HFFc6 (cell line): Measurements from ENCODE around the gene ORMDL3. TPM values are rescaled to one million over a fixed set of nuclear protein-coding genes. Genes with fewer than 3 reads are reported as not detected.

ENCODE experiments used
- DNase-seq: peaks from one replicate; pipeline ENCODE4 v3.0.0-alpha.2; 2018
- H3K27ac Mint-ChIP-seq: 2 replicates; pipeline ENCODE4 v1.8.0; 2020; ENCODE audit warnings: mild to moderate bottlenecking, mixed read lengths
- H3K27me3 Mint-ChIP-seq: 2 replicates; pipeline ENCODE4 v1.8.0; 2021; ENCODE audit warnings: mild to moderate bottlenecking, moderate library complexity, mixed read lengths; ENCODE audit not compliant: insufficient read depth
- H3K36me3 Mint-ChIP-seq: 2 replicates; pipeline ENCODE4 v1.8.0; 2021; ENCODE audit warnings: low read depth, mixed read lengths
- H3K4me1 Mint-ChIP-seq: 2 replicates; pipeline ENCODE4 v1.8.0; 2020; ENCODE audit warnings: low read depth, mixed read lengths
- H3K4me3 Mint-ChIP-seq: 2 replicates; pipeline ENCODE4 v1.8.0; 2020; ENCODE audit warnings: mild to moderate bottlenecking, moderate library complexity, mixed read lengths
- H3K9me3 Mint-ChIP-seq: 2 replicates; pipeline ENCODE4 v1.8.0; 2020; ENCODE audit warnings: mild to moderate bottlenecking, mixed read lengths
- CTCF ChIP-seq: fragments of 200-600 bp; sonication (generic); IDR thresholded peaks from 2 replicates; pipeline ENCODE4 v1.5.0; 2021; ENCODE audit warnings: antibody characterized with exemption, mild to moderate bottlenecking
- total RNA-seq, 6 experiments: library from RNA; stranded (reverse); fragmentation: NEBNext Ultra II Directional; extraction: Animal tissue kit (Norgen Biotek cat#: 25700); gene quantifications; 2 replicates in 1 of 6; 3 replicates in 5 of 6; pipeline ENCODE4 v1.2.3, GENCODE V29; 2021

Gene ORMDL3
- total RNA-seq, 6 experiments from 2014 or later: 39.0 to 63.9 (median 49.9) TPM

- H3K36me3 Mint-ChIP-seq: no peaks in the 10 kb centered on the region
- H3K4me1 Mint-ChIP-seq: peaks cover 20% of the 10 kb centered on the region
- peaks cover 6% of the 10 kb centered on the region; the same call in 1 of the 2 replicates for H3K27me3 Mint-ChIP-seq
- H3K4me3 Mint-ChIP-seq: no peak overlapping the region
- no peaks in the 10 kb centered on the region for H3K9me3 Mint-ChIP-seq
- DNase-seq: no peak
- H3K27ac Mint-ChIP-seq: no peak overlapping the region
- TF ChIP-seq CTCF: 0 out of 2 replicates have a peak, but pooled peaks have one; percentile 16
Measured at GRCh38 chr17:39954876-39955275, 27.5 kb upstream of the ORMDL3 start.

- no peak for DNase-seq
- peak overlapping the region; percentile 61; the same call in 1 of the 2 replicates for H3K27ac Mint-ChIP-seq
- H3K4me1 Mint-ChIP-seq: peaks cover 12% of the 10 kb centered on the region; the same call in 1 of the 2 replicates
- no peaks in the 10 kb centered on the region for H3K36me3 Mint-ChIP-seq
- peak overlapping the region; percentile 76 for H3K4me3 Mint-ChIP-seq
- no peaks in the 10 kb centered on the region for H3K9me3 Mint-ChIP-seq
- no peak for TF ChIP-seq CTCF
- H3K27me3 Mint-ChIP-seq: peaks cover 4% of the 10 kb centered on the region; the same call in 1 of the 2 replicates
Measured at GRCh38 chr17:39953471-39953888, 26.1 kb upstream of the ORMDL3 start.

DNA sequence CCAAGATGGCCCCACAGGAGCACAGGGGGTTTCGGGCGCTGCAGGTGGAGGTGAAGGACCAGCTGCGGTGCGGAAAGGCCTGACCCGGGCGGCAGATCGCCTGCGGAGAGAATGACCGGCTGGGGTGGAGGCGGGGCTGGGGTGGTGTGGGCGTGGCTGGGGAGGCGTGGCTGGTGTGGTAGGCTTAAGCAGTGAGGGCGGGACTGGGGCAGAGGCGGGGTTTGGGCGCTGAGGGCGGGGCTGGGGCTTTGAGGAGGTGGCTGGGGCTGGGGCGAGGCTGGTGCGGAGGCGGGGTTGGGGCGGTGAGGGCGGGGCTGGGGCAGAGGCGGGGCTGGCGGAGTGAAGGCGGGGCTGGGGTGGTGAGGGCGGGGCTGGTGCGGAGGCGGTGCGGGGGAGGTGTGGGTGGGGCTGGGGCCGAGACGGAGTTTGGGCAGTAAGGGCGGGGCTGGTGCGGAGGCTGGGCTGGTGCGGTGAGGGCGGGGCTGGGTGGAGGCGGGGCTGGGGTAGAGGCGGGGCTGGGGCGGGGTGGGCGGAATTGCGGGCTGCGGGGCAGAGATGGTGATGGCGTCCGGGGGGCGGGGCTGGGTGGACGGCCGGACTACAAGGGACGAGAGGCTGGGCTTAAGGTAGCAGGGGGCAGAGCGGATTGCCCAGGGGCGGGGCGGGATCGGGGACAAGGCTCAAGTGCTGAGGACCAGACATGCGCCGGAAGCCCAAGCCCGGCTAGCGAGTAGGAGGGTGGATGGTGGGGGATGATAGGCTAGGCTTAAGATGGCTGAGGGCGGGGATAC lies 25.5 kb upstream of the ORMDL3 start:
- Mint-ChIP-seq H3K36me3 (no peaks in the 10 kb centered on the region), H3K4me1 (peaks cover 12% of the 10 kb centered on the region; the same call in 1 of the 2 replicates), H3K4me3 (peak overlapping the region; percentile 76), H3K27ac (peak overlapping the region; percentile 61; the same call in 1 of the 2 replicates), H3K9me3 (no peaks in the 10 kb centered on the region), H3K27me3 (peaks cover 4% of the 10 kb centered on the region)
- DNase-seq: peak; percentile 86
- TF ChIP-seq CTCF: no peak

DNA sequence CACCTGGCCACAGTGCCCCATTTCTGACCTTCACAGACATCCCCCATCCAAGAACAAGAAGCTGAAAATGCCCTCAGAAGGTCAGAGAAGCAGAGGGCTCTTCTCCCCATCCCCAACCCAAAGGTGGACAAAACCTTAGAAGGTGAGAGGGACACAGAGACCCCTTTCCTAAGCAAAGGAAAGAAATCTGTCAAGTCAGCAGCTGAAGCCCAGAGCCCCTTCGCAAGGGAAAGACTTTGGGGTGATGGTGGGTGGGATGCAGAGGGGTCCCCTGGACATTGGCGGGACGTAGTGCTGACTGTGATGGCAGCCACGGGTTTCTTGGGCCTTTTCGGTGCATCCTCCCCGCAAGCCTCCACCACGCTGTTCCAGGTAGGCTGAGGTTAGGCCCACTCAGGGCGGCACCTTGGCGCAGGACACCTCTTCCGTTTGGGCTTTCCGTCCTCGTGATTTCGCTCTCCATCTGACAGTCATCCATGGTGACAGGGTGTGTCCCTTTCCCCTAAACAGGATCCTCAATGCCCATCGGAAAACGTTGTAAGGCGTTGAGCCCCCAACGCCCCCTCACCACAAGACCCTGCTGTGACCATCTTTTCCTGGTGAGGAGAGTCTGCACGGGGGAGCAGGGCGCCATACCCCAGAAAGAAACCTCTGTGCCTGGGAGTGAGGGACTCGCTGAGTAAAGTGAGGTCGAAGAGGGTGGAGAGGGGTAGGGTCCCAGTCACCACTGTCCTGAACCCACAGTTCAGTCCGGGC lies 24.7 kb upstream of the ORMDL3 start:
- Mint-ChIP-seq H3K9me3 (no peaks in the 10 kb centered on the region), H3K4me1 (peaks cover 12% of the 10 kb centered on the region; the same call in 1 of the 2 replicates), H3K27me3 (peaks cover 9% of the 10 kb centered on the region), H3K4me3 (peak overlapping the region; percentile 45), H3K27ac (no peak overlapping the region), H3K36me3 (no peaks in the 10 kb centered on the region)
- TF ChIP-seq CTCF: no peak
- no peak for DNase-seq

DNA sequence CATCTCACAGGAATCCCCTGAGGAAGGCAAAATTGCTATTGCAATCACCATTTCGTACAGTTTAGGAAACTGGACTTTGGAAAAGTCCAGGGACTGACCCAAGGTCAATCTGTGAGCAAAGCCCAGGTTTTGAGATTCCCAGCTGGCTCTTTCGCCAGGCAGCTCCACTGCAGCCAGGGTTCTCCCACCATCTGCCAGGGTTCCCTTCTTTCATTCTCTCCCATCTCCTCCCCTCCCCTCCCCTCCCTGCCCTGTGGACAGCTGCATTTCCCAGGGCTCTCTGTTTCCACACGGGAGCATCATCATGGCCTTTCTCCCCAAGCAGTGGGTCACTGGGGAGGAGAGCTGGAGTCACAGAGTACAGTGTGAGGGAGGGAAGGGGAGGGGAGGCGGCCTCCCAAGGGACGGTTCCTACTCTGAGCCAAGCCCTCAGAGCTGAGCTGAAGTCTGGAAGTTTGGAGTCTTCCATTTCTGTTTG lies 23.5 kb upstream of the ORMDL3 start:
- Mint-ChIP-seq H3K27me3 (peaks cover 9% of the 10 kb centered on the region), H3K4me1 (peaks cover 12% of the 10 kb centered on the region; the same call in 1 of the 2 replicates), H3K9me3 (no peaks in the 10 kb centered on the region), H3K36me3 (no peaks in the 10 kb centered on the region), H3K27ac (no peak overlapping the region), H3K4me3 (no peak overlapping the region)
- no peak for DNase-seq
- no peak for TF ChIP-seq CTCF
